Esophagus muscularis mucosa (tissue), 4 donors: ENCODE results near the gene VSIG8.

Experiments
- EP300 ChIP-seq: sonication (generic); formaldehyde crosslinking; IDR thresholded peaks from one replicate; pipeline ENCODE4 v1.6.1; 2017; ENCODE audit warnings: antibody characterized with exemption
- POLR2A ChIP-seq: fragments of 450-650 bp; IDR thresholded peaks from one replicate; pipeline ENCODE4 v1.6.1; 2017; ENCODE audit warnings: antibody characterized with exemption, moderate library complexity, mild to moderate bottlenecking, low read depth
- POLR2AphosphoS5 ChIP-seq, 2 donors: sonication (generic); formaldehyde crosslinking; IDR thresholded peaks; one replicate each; pipeline ENCODE4 v1.6.1; 2017; ENCODE audit warnings: antibody characterized with exemption in 2 of 2
- TF ChIP-seq, protein P1 (sequence below), 3 experiments: fragments of 200-600 bp in 2 of 3; fragments of 450-650 bp in 1 of 3; sonication (generic) in 2 of 3; IDR thresholded peaks; one replicate each; pipeline ENCODE4 v1.5.1; 2017 to 2019; ENCODE audit warnings: antibody characterized with exemption in 3 of 3, mild to moderate bottlenecking in 2 of 3, moderate library complexity in 1 of 3

- TF ChIP-seq, protein P1, sequence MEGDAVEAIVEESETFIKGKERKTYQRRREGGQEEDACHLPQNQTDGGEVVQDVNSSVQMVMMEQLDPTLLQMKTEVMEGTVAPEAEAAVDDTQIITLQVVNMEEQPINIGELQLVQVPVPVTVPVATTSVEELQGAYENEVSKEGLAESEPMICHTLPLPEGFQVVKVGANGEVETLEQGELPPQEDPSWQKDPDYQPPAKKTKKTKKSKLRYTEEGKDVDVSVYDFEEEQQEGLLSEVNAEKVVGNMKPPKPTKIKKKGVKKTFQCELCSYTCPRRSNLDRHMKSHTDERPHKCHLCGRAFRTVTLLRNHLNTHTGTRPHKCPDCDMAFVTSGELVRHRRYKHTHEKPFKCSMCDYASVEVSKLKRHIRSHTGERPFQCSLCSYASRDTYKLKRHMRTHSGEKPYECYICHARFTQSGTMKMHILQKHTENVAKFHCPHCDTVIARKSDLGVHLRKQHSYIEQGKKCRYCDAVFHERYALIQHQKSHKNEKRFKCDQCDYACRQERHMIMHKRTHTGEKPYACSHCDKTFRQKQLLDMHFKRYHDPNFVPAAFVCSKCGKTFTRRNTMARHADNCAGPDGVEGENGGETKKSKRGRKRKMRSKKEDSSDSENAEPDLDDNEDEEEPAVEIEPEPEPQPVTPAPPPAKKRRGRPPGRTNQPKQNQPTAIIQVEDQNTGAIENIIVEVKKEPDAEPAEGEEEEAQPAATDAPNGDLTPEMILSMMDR (IDR thresholded peaks at IDR 0.05): no peak
- no peak for TF ChIP-seq POLR2AphosphoS5 (IDR thresholded peaks at IDR 0.05)
- no peak for TF ChIP-seq EP300
- no peak for TF ChIP-seq POLR2A
These were observed 3.6 kb upstream of the VSIG8 start for GRCh38 chr1:159866066-159866465.
